ENCODE measurements around the gene LIN7B. TPM values are rescaled to one million over a fixed set of nuclear protein-coding genes. Genes with fewer than 3 reads are reported as not detected.

LIN7B gene, protein sequence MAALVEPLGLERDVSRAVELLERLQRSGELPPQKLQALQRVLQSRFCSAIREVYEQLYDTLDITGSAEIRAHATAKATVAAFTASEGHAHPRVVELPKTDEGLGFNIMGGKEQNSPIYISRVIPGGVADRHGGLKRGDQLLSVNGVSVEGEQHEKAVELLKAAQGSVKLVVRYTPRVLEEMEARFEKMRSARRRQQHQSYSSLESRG
- 6.3 and 13.7 TPM in 2 replicates for total RNA-seq

GRCh38 chr19:49113762-49114629 lies at the start of gene LIN7B:
Gene LIN7B (plus strand): TSS chr19:49114370. CDS start chr19:49114405, 35 bp downstream.

DNA sequence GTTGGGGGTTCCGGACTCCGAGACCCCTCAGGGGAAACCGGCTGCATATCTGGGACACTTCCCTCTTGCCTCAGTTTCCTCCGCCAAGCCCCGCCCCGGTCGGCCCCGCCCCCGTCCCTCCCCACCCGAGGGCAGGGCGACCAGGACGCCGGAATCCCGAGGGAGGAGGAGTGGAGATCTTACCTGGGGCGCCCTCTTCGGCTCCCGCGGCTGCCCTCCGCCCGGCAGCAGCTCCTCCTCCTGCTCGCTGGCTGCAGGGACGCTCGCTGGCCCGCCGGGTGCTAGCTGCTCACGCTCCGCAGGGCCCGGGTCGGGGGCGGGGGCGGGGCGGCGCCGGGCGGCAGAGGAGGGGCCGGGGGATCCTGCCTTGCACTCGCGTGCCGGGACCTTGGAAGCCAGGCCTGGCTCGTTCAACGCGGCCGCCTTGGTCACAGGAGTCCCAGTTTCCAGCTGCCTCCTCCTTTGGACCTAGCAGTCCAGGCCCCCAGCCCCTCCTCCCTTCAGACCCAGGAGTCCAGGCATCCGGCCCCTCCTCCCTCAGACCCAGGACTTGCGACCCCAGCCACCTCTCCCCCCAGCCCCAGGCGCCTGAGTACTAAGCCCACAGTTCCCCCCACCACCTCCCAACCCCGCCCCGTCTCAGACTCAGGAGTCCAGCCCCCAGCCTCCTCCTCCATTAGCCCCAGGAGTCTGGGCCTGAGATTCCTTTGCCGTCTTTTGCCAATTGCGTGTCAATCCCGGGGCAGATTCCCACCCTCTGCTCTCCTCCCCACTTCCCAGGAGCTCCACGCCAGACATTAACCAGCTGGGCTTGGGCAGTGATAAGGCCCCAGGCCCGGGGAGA lies 49.2 kb upstream of the LIN7B start, which contains the start of gene NTF4:
Gene NTF4 (minus strand): TSS at position 51 of the 844 bp plus-strand sequence. CDS start 2,821 bp downstream, outside the sequence.

GRCh38 chr19:49085020-49085867 lies 28.9 kb upstream of the LIN7B start, which contains the start of gene SNRNP70:
Gene SNRNP70 (plus strand): TSS chr19:49085451. CDS start chr19:49086415, 964 bp downstream.

GRCh38 chr19:49118565-49119410 lies 4.6 kb downstream of the LIN7B start, which contains the start of gene C19orf73:
Gene C19orf73 (minus strand): TSS chr19:49119143. CDS start chr19:49119022, 121 bp downstream.

GRCh38 chr19:49119411-49120324 lies 5.5 kb downstream of the LIN7B start, which contains the start of gene PPFIA3:
Gene PPFIA3 (plus strand): TSS chr19:49119544. CDS start chr19:49127874, 8,330 bp downstream.

GRCh38 chr19:49155005-49155819 lies 41.0 kb downstream of the LIN7B start, which contains the start of gene HRC:
Gene HRC (minus strand): TSS chr19:49155396. CDS start chr19:49155237, 159 bp downstream.

GRCh38 chr19:49157445-49158224 lies 43.5 kb downstream of the LIN7B start, which contains the start of gene TRPM4:
Gene TRPM4 (plus strand): TSS chr19:49157792. CDS start chr19:49157867, 75 bp downstream.

Other genes starting within 250 kb of the LIN7B start
- gene PLEKHA4, start 245.8 kb upstream of the LIN7B start, total RNA-seq, result 4.2 and 6.6 TPM in 2 replicates
- 47.0 and 52.0 TPM in 2 replicates for gene PPP1R15A, start 241.9 kb upstream of the LIN7B start, total RNA-seq
- 0.09 and 0.30 TPM in 2 replicates for gene TULP2, start 215.6 kb upstream of the LIN7B start, total RNA-seq
- 319 and 392 TPM in 2 replicates for gene NUCB1, start 214.1 kb upstream of the LIN7B start, total RNA-seq
- not detected in 2 replicates for gene DHDH, start 180.7 kb upstream of the LIN7B start, total RNA-seq
- gene BAX, start 159.5 kb upstream of the LIN7B start, total RNA-seq, result 116 and 123 TPM in 2 replicates
- 2,285 and 3,939 TPM in 2 replicates for gene FTL, start 149.1 kb upstream of the LIN7B start, total RNA-seq
- gene GYS1, start 121.1 kb upstream of the LIN7B start, total RNA-seq, result 47.5 and 55.9 TPM in 2 replicates
- gene RUVBL2, start 120.5 kb upstream of the LIN7B start, total RNA-seq, result 176 and 217 TPM in 2 replicates
- gene LHB, start 97.3 kb upstream of the LIN7B start, total RNA-seq, result not detected in 2 replicates
- gene CGB3, start 90.0 kb upstream of the LIN7B start, total RNA-seq, result not detected in 2 replicates
- gene CGB2, start 82.5 kb upstream of the LIN7B start, total RNA-seq, result not detected in 2 replicates
- not detected in 2 replicates for gene CGB1, start 77.5 kb upstream of the LIN7B start, total RNA-seq
- not detected in 2 replicates for gene CGB5, start 70.5 kb upstream of the LIN7B start, total RNA-seq
- gene CGB8, start 65.3 kb upstream of the LIN7B start, total RNA-seq, result not detected in 2 replicates
- gene CGB7, start 56.6 kb upstream of the LIN7B start, total RNA-seq, result 0.23 and 0.30 TPM in 2 replicates
- 0.30 TPM in 1 of 2 replicates, not detected in the other for gene NTF4, start 49.6 kb upstream of the LIN7B start, total RNA-seq
- gene KCNA7, start 41.7 kb upstream of the LIN7B start, total RNA-seq, result not detected in 2 replicates
- 86.7 and 121 TPM in 2 replicates for gene SNRNP70, start 28.9 kb upstream of the LIN7B start, total RNA-seq
- gene C19orf73, start 4.8 kb downstream of the LIN7B start, total RNA-seq, result 0.89 and 0.97 TPM in 2 replicates
- 3.3 and 8.0 TPM in 2 replicates for gene PPFIA3, start 5.2 kb downstream of the LIN7B start, total RNA-seq
- gene HRC, start 41.0 kb downstream of the LIN7B start, total RNA-seq, result 0.14 TPM in 1 of 2 replicates, not detected in the other
- gene TRPM4, start 43.4 kb downstream of the LIN7B start, total RNA-seq, result 13.4 and 23.1 TPM in 2 replicates
- gene SLC6A16, start 210.8 kb downstream of the LIN7B start, total RNA-seq, result under 0.01 and 0.14 TPM in 2 replicates
- under 0.01 TPM in 1 of 2 replicates, not detected in the other for gene CD37, start 221.0 kb downstream of the LIN7B start, total RNA-seq
- gene TEAD2, start 248.0 kb downstream of the LIN7B start, total RNA-seq, result 20.8 and 22.2 TPM in 2 replicates
- 0.59 TPM in 1 of 2 replicates, not detected in the other for gene DKKL1, start 249.5 kb downstream of the LIN7B start, total RNA-seq

Data from smooth muscle cell of the umbilical artery (primary cell).